SK-N-SH (cell line): Measurements from ENCODE around the gene SWI5. TPM values are rescaled to one million over a fixed set of nuclear protein-coding genes. Genes with fewer than 3 reads are reported as not detected.

ENCODE experiments used
- CTCF ChIA-PET: fragments of 300-600, 350-600 bp; formaldehyde crosslinking; extraction: SDS; loops from one replicate; lab custom pipeline; 2021; lab: Yijun Ruan, JAX
- POLR2A ChIA-PET: fragments of 350-600 bp; sonication (Branson Sonifier 250); formaldehyde crosslinking; extraction: SDS; loops from one replicate; lab custom pipeline; 2020; ENCODE audit warnings: antibody characterized with exemption, inconsistent platforms; lab: Yijun Ruan, JAX
- DNase-seq: peaks from one replicate; pipeline ENCODE4 v3.0.0; 2012
- H2AFZ ChIP-seq: fragments of 200-600 bp; sonication (generic); 2 replicates; pipeline ENCODE4 v1.8.1; 2016; ENCODE audit warnings: antibody characterized with exemption, mild to moderate bottlenecking, low read depth
- H3F3A ChIP-seq: fragments of 200-600 bp; sonication (generic); replicated peaks from 2 replicates; pipeline ENCODE3; 2016; ENCODE audit warnings: antibody characterized with exemption, mild to moderate bottlenecking; ENCODE audit not compliant: insufficient read depth
- H3K27ac ChIP-seq, 2 experiments: fragments of 200-500 bp in 1 of 2; fragments of 200-600 bp in 1 of 2; sonication (Bioruptor generic) in 1 of 2; sonication (generic), shearing (Covaris generic) in 1 of 2; 2 replicates each; pipeline versions ENCODE4 v1.5.1 to v1.6.1; 2014 to 2016; ENCODE audit warnings: low read depth in 2 of 2, inconsistent platforms in 1 of 2, low read length in 1 of 2, mild to moderate bottlenecking in 1 of 2, mixed read lengths in 1 of 2
- H3K27me3 ChIP-seq: fragments of 200-600 bp; sonication (generic), shearing (Covaris generic); 2 replicates; pipeline ENCODE4 v1.6.1; 2016; ENCODE audit warnings: mixed run types; ENCODE audit not compliant: insufficient read depth
- H3K36me3 ChIP-seq, 2 experiments: fragments of 200-500 bp in 1 of 2; fragments of 200-600 bp in 1 of 2; sonication (Bioruptor generic) in 1 of 2; sonication (generic) in 1 of 2; replicated peaks in 1 of 2; 2 replicates each; pipeline versions ENCODE3 to v1.5.1; 2014 to 2016; ENCODE audit warnings: low read length in 1 of 2, mild to moderate bottlenecking in 1 of 2; ENCODE audit not compliant: insufficient read depth in 2 of 2, control insufficient read depth in 1 of 2
- H3K4me1 ChIP-seq, 2 experiments: fragments of 200-500 bp in 1 of 2; fragments of 200-600 bp in 1 of 2; sonication (Bioruptor generic) in 1 of 2; sonication (generic), shearing (Covaris generic) in 1 of 2; 2 replicates each; pipeline versions ENCODE4 v1.5.1 to v1.6.1; 2014 to 2016; ENCODE audit warnings: low read depth in 1 of 2, low read length in 1 of 2, mixed run types in 1 of 2; ENCODE audit not compliant: insufficient read depth in 2 of 2, control insufficient read depth in 1 of 2
- H3K4me2 ChIP-seq: fragments of 200-600 bp; sonication (generic), shearing (Covaris generic); 2 replicates; pipeline ENCODE4 v1.6.1; 2017; ENCODE audit warnings: mixed run types
- H3K4me3 ChIP-seq, 2 experiments: fragments of 200-500 bp in 1 of 2; fragments of 200-600 bp in 1 of 2; sonication (Bioruptor generic) in 1 of 2; sonication (generic), shearing (Covaris generic) in 1 of 2; 2 replicates each; pipeline versions ENCODE4 v1.5.1 to v1.8.1; 2014 to 2016; ENCODE audit warnings: low read depth in 2 of 2, inconsistent platforms in 1 of 2, low read length in 1 of 2, mild to moderate bottlenecking in 1 of 2, mixed read lengths in 1 of 2, moderate library complexity in 1 of 2
- H3K79me2 ChIP-seq: fragments of 200-600 bp; sonication (generic); 2 replicates; pipeline ENCODE4 v1.8.1; 2017; ENCODE audit warnings: mild to moderate bottlenecking; ENCODE audit not compliant: insufficient read depth
- H3K9ac ChIP-seq: fragments of 200-600 bp; sonication (generic); 2 replicates; pipeline ENCODE4 v1.6.1; 2017; ENCODE audit warnings: mixed run types
- H3K9me2 ChIP-seq: fragments of 200-600 bp; sonication (generic); 2 replicates; pipeline ENCODE4 v1.6.1; 2017; ENCODE audit warnings: mixed run types
- H3K9me3 ChIP-seq: fragments of 200-600 bp; sonication (generic); 2 replicates; pipeline ENCODE4 v1.6.1; 2017; ENCODE audit warnings: mixed run types, mild to moderate bottlenecking, moderate library complexity
- H4K20me1 ChIP-seq: fragments of 200-600 bp; sonication (generic); 2 replicates; pipeline ENCODE4 v1.6.1; 2017; ENCODE audit warnings: mild to moderate bottlenecking, mixed run types; ENCODE audit not compliant: insufficient read depth
- ELF1 ChIP-seq: IDR thresholded peaks from 2 replicates; pipeline ENCODE4 v1.4.0; 2012
- EP300 ChIP-seq, 2 experiments: IDR thresholded peaks; 2 replicates each; pipeline versions ENCODE4 v1.4.0 to v1.6.1; 2012; ENCODE audit warnings: borderline replicate concordance in 1 of 2, low read depth in 1 of 2, low read length in 1 of 2
- FOXJ3 ChIP-seq: sonication (generic); formaldehyde crosslinking; IDR thresholded peaks from 2 replicates; pipeline ENCODE4 v1.5.1; 2020; ENCODE audit warnings: mild to moderate bottlenecking, missing genetic modification reagents
- FOXM1 ChIP-seq: IDR thresholded peaks from 2 replicates; pipeline ENCODE4 v1.4.0; 2012; ENCODE audit warnings: low read depth, mild to moderate bottlenecking
- GABPA ChIP-seq: IDR thresholded peaks from 2 replicates; pipeline ENCODE4 v1.4.0; 2012; ENCODE audit warnings: low read depth, mild to moderate bottlenecking
- IRF3 ChIP-seq: fragments of 150-350 bp; IDR thresholded peaks from 2 replicates; pipeline ENCODE4 v1.6.1; 2016; ENCODE audit warnings: mild to moderate bottlenecking, low read depth, low read length
- JUND ChIP-seq: IDR thresholded peaks from 2 replicates; pipeline ENCODE4 v1.4.0; 2012
- MEF2A ChIP-seq: IDR thresholded peaks from 2 replicates; pipeline ENCODE4 v1.4.0; 2012; ENCODE audit warnings: low read depth, borderline replicate concordance
- NRF1 ChIP-seq: IDR thresholded peaks from 2 replicates; pipeline ENCODE4 v1.6.1; 2012; ENCODE audit warnings: low read depth, mild to moderate bottlenecking, low read length
- PBX3 ChIP-seq: IDR thresholded peaks from 2 replicates; pipeline ENCODE4; 2012
- REST ChIP-seq: IDR thresholded peaks from 2 replicates; pipeline ENCODE4 v1.6.1; 2012; ENCODE audit warnings: mild to moderate bottlenecking, low read depth, low read length, moderate library complexity
- SIN3A ChIP-seq: IDR thresholded peaks from 2 replicates; pipeline ENCODE4 v1.6.1; 2012; ENCODE audit warnings: low read depth, mild to moderate bottlenecking, low read length, moderate library complexity, borderline replicate concordance
- TEAD4 ChIP-seq: IDR thresholded peaks from 2 replicates; pipeline ENCODE4 v1.4.0; 2012; ENCODE audit warnings: mild to moderate bottlenecking, borderline replicate concordance; ENCODE audit not compliant: insufficient read depth
- USF2 ChIP-seq: fragments of 150-350 bp; IDR thresholded peaks from 2 replicates; pipeline ENCODE4 v1.6.1; 2017; ENCODE audit warnings: antibody characterized with exemption, low read length, low read depth, borderline replicate concordance
- WGBS: methylation state at CpG from one replicate; pipeline ENCODE4 v1.1.6; 2017; ENCODE audit warnings: low lambda C conversion rate; 5-methylcytosine and 5-hydroxymethylcytosine counted together
- polyA plus RNA-seq, 3 experiments: library from polyadenylated mRNA; depleted of rRNA; stranded (reverse); fragments of >200 nt; gene quantifications; 2 replicates each; pipeline ENCODE4 v1.2.3, GENCODE V29; 2012

Gene SWI5
- polyA plus RNA-seq, 1 of the 3 experiments (the other 2 are of a cell fraction) = 84.1 TPM

- peaks cover 8 to 10% of the 10 kb centered on the region in 2 experiments for H3K36me3 ChIP-seq
- TF ChIP-seq EP300 (IDR thresholded peaks at IDR 0.05; ENCODE audit: borderline replicate concordance in 1 of 2, low read depth in 1 of 2, low read length in 1 of 2) (no peak), JUND (no peak), MEF2A (no peak), IRF3 (no peak), SIN3A (no peak), REST (no peak), FOXM1 (no peak), ELF1 (no peak), NRF1 (no peak), TEAD4 (no peak), USF2 (no peak), GABPA (no peak), PBX3 (no peak), FOXJ3 (CRISPR knock-in tag) (no peak)
- TF ChIP-seq, all 33 proteins: peak for 0
- H2AFZ ChIP-seq = no peak overlapping the region
- ChIA-PET POLR2A (no interaction called here), CTCF (interaction anchor here (1.2 to 3.4 kb wide), 5 partner anchors 9 to 51 kb away, joined by 3 to 13 read pairs (median 5); partner anchors contain the start of gene DNM1)
- no peaks in the 10 kb centered on the region for H4K20me1 ChIP-seq
- no peaks in the 10 kb centered on the region for H3K27me3 ChIP-seq
- no peak overlapping the region for H3K4me3 ChIP-seq
- 97% methylated on average over 4 of the region's 4 CpGs for WGBS
- no peak for DNase-seq
- H3K4me2 ChIP-seq = no peak overlapping the region
- H3K9me2 ChIP-seq = no peaks in the 10 kb centered on the region
- no peaks in the 10 kb centered on the region for H3F3A ChIP-seq
- peaks cover 21 to 39% of the 10 kb centered on the region in 2 experiments for H3K4me1 ChIP-seq
- H3K9me3 ChIP-seq = no peaks in the 10 kb centered on the region
- H3K9ac ChIP-seq = no peak overlapping the region
- peak overlapping the region in 1 of 2 experiments; percentile 17; a peak in 1 of 4 replicates for H3K27ac ChIP-seq
- H3K79me2 ChIP-seq = no peaks in the 10 kb centered on the region
Observed at GRCh38 chr9:128242124-128242523, 34.0 kb upstream of the SWI5 start.
